ENCODE data around the gene TFRC.
"Not testable (repeated sequence)": the region's sequence is repeated elsewhere in the genome, so short reads cannot be mapped to it uniquely, and the experiment has no call there.

The TFRC gene

DNA sequence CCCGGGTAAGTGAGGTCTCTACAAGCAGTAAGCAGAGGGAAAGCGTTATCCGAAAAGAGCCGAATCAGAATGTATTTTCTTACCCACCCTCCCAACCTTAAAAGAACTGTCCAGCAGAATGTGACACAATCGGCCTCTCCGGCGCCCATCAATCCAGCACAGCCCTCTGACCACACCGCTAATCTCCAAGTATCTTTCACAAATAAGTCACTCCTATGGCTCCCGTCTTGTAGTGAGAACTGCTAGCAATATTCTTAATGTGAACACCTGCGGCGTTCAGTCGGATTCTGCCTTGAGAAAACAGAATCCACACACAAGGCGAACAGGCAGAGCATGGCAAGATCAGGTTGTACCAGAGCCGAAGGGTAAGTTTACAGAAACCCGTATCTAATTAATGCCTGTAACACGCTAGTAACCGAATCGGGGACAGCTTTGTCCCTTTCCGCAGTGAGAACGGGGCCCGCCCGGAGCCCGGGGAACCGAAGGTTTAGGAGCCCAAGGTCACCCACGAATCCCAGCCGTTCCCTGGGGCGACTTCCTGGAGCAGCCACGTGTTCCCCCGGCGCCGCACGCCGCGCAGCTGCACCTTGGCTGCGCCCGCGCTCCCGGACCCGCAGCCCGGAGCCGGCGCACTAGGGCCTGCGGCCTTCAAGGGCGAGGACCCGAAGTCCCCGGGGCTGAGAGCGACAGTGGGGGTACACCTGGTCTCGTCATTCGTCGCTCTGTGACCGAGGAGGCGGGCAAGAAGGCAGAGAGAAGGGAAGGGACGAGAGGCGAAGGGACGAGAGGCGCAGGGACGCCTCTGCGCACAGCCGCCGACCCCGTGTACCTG, 672 bp downstream of the TFRC start:
- peak; percentile 21 for DNase-seq

DNA sequence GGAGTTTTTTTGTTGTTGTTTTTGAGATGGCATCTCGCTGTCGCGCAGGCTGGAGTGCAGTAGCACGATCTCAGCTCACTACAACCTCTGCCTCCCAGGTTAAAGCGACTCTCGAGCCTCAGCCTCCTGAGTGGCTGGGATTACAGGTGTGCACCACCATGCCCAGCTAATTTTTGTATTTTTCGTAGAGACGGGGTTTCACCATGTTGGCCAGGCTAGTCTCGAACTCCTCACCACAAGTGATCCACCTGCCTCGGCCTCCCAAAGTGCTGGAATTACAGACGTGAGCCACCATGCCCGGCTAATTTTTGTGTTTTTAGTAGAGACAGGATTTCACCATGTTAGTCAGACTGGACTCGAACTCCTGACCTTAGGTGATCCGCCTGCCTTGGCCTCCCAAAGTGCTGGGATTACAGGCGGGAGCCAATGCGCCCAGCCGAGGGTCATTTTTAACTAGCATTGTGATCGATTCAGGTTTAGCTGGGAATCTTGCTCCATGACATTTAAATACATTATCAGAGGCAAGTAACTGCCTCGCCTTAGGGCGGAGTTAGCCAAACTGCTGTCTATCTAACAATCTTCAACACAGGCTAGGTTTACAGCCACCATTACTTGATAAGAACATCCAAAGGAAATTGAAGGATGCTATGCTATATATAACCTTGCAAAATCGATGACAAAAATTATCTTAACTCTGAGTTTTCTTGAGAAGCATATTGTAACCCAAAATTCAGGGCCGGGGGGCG, 1.6 kb downstream of the TFRC start:
- not testable (repeated sequence) for DNase-seq

GRCh38 chr3:196079682-196080081, 2.2 kb downstream of the TFRC start:
- DNase-seq: no peak

- no peak for DNase-seq
These were observed 6.9 kb downstream of the TFRC start for GRCh38 chr3:196075013-196075412.

GRCh38 chr3:196073255-196073753, 8.6 kb downstream of the TFRC start:
- DNase-seq: no peak

GRCh38 chr3:196072313-196072712, 9.6 kb downstream of the TFRC start:
- no peak for DNase-seq

GRCh38 chr3:196068812-196069211, 13.1 kb downstream of the TFRC start:
- DNase-seq: not testable (repeated sequence)

DNA sequence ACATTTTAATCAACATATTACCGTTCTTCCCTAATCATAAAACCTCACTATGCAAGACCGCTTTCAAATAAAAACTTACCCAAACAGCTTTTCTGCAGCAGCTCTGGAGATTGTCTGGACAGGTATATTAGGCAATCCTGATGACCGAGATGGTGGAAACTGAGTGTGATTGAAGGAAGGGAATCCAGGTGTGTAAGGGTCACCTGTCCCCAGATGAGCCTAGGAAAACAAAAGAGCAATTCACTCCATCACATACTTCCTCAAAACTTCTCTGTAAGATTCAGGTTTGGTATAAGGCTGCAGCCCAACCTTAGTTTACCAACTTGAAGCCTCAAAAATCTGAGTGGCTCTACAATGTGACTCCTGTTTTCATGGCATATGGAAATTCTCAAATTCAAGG, 14.5 kb downstream of the TFRC start:
- no peak for DNase-seq

DNA sequence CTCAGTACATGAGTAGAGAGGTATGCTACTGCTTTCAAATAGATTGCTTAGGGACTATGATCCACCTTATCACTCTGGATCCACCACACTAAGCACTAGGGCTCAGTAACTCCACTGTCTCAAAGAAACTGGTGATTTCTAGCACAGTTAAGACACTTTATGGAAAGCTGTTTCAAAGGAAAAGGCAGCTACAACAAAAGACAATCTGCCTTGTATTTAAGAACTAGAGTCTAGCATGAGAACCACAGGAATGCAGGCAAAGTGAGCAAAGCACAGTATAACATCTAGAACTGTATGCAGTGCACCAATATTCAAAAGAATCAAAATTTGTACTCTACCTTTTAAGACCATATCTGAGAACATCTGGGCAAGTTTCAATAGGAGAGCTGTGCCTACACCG, 17.9 kb downstream of the TFRC start:
- DNase-seq: no peak

DNA sequence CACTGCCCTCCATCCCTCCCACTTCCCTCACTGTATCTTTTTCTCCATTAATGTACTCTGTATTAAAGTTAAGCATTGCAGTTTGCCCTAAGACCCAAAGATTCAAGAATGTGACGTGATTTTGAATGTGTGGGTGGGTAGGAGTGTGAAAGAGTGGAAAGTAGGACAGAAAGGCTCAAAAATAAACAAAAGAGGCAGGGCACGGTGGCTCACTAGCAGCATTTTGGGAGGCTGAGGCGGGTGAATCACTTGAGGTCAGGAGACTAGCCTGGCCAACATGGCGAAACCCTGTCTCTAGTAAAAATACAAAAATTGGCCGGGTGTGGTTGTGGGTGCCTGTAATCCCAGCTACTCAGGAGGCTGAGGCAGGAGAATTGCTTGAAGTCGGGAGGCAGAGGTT, 18.4 kb downstream of the TFRC start:
- no peak for DNase-seq

- no peak for DNase-seq
These were observed 18.8 kb downstream of the TFRC start for GRCh38 chr3:196063049-196063448.

GRCh38 chr3:196060834-196061233, 21.1 kb downstream of the TFRC start:
- no peak for DNase-seq

GRCh38 chr3:196057760-196058331, 24.0 kb downstream of the TFRC start:
- DNase-seq: no peak

DNA sequence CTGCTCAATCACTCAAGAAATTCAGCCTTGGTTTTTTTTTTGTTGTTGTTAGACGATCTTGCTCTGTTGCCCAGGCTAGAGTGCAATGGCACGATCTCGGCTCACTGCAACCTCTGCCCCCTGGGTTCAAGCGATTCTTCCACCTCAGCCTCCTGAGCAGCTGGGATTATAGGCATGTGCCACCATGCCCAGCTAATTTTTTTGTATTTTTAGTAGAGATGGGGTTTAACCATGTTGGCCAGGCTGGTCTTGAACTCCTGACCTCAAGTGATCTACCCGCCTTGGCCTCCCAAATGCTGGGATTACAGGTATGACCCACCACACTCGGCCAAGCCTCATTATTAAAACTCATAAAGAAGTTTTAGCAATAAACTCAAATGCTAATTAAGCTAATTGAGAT, 25.5 kb downstream of the TFRC start:
- not testable (repeated sequence) for DNase-seq

GRCh38 chr3:196055683-196056270, 26.1 kb downstream of the TFRC start:
- no peak for DNase-seq

DNA sequence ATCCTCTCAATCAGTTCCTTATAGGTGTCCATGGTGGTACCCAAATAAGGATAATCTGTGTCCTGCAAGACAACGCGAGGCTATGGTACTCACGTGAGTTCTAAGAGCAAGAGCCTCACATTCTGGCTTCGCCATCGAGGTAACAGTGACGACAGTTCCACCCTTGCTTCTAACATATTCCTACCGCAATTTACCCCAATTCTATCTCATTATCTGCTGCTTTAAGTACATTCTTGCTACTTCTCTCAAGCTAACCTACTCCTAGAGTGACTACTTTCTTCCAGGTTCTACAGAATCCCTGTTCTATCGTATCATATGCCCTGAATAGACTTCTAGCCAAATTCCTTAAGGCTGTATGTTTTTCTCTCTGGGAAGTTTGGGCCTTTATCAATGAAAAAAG, 26.6 kb downstream of the TFRC start:
- no peak for DNase-seq

DNA sequence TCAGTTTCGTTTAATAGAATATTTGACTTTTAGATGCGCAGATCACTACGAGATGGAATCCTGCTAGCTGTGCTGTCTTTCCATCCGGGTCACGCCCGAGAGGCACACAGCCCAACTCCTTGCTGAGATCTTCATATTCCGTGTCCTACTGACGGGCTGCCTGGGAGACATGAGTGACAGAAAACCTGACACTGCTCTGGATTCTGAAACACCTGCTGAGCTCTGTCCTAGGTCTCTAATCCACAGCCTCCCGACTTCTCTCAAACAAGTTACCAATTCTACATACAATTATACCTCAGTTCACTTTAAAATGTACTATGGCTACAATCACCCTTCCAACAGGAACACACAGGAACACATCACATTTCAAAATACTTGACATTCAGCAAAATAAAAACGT, 27.2 kb downstream of the TFRC start:
- no peak for DNase-seq

DNA sequence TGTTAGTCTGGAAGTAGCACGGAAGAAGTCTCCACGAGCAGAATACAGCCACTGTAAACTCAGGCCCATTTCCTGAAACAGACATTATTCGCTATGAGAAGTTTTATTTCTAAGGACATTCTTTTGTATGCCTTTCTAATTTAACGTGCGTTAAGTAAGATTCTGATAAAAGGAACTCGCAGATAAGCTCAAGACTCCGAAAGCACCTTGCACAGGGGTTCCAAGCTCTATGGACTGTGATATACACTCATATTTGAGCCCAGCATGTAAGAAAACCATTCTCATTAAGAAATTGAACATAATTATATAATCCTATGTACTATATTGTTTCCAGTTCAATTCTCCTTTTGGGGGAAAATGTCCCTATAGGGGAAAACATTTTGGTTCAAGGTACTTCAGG, 28.4 kb downstream of the TFRC start:
- DNase-seq: no peak

DNA sequence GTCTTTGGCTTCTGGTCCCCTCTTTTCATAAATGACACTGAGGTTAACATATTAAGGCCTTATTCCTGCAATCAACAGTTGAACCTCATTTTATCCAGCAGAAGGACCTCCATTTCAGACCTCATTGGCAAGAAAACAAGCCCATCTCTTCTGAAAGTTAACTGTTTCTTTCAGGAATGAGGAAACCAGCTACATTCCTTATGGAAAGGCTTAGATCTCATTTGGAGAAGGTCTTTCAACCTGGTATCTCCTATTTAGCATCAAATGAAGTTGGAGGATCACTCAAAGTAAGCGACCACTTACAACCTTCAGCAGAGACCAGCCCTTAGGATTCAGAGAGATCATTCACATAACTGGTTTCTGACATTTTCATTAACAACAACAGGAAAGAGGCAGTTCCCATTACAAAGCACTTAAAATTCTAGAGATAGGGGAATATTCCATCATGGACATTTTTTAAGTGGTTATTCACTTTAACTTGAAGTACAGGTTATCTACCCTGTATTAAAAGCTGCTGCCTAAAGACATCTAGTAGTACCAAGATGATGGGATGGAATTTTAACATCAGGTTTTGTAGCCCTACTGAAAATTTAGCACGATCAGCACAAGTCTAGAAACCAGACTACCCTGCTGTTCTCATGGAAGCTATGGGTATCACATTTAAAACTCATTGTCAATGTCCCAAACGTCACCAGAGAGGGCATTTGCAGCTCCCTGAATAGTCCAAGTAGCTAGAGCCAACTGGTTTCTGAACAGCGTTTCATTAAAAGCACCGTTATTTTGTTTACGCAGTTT, 30.4 kb downstream of the TFRC start:
- DNase-seq: no peak

GRCh38 chr3:196050597-196050996, 31.3 kb downstream of the TFRC start:
- DNase-seq: no peak

DNA sequence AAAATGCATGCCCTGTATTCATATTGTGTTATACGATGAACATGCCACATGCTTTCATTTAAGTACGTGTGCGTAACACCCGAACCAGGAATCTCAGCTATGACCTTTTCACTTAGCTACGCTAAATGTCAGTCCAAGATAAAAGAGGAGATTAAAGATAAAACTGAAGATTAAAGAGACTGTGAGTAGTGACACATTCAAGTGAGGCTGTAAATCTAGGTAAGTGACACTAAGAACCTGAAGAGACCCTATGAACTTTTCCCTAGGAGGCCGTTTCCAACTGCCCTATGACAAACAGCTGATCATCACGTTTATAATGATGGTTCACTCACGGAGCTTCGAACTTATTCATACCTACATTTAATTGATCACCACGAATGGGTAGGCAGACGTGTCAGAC, 32.2 kb downstream of the TFRC start:
- DNase-seq: no peak

- no peak for DNase-seq
These were observed 32.8 kb downstream of the TFRC start for GRCh38 chr3:196048922-196049598.

Measured in NCI-H510A (cell line).